Loucy (cell line): ENCODE measurements around the gene KPNB1.

Source experiments
- CTCF ChIP-seq: fragments of 200-600 bp; sonication (generic); conservative IDR thresholded peaks from 2 replicates; pipeline ENCODE4 v1.5.1; 2014; ENCODE audit warnings: mild to moderate bottlenecking, antibody characterized with exemption, low read length
- EZH2phosphoT487 ChIP-seq: fragments of 200-600 bp; IDR thresholded peaks from 2 replicates; pipeline ENCODE4 v1.6.1; 2018; ENCODE audit warnings: antibody characterized with exemption, mild to moderate bottlenecking, moderate library complexity, borderline replicate concordance

- TF ChIP-seq CTCF (no peak), EZH2phosphoT487 (no peak)
Observed at GRCh38 chr17:47707056-47707804, 57.5 kb downstream of the KPNB1 start.
